Activated CD4-positive, alpha-beta T cell treated with anti-CD3 and anti-CD28 coated beads for 36 hours (primary cell): ENCODE measurements around the gene ACTR3. TPM values are rescaled to one million over a fixed set of nuclear protein-coding genes. Genes with fewer than 3 reads are reported as not detected.

Source experiments
- ATAC-seq: fragments of 200-7000 bp; cut with Tn5 transposase; one replicate; pipeline ENCODE4 v1.10.0; 2021; ENCODE audit warnings: mild to moderate bottlenecking, moderate library complexity
- CTCF ChIA-PET: fragments of 350-600 bp; sonication (Branson Sonifier 250); formaldehyde crosslinking; loops from one replicate; lab custom pipeline; 2021; ENCODE audit warnings: antibody characterized with exemption; lab: Charles Lee
- POLR2A ChIA-PET: fragments of 350-600 bp; sonication (Branson Sonifier 250); formaldehyde crosslinking; loops from one replicate; lab custom pipeline; 2021; ENCODE audit warnings: antibody characterized with exemption, inconsistent platforms; lab: Charles Lee
- DNase-seq: peaks from one replicate; pipeline ENCODE4 v3.0.0-alpha.2; 2020
- H3K27ac Mint-ChIP-seq: one replicate; pipeline ENCODE4 v1.8.0; 2021; ENCODE audit warnings: mixed read lengths
- H3K27me3 Mint-ChIP-seq: one replicate; pipeline ENCODE4 v1.8.0; 2021; ENCODE audit warnings: mixed read lengths
- H3K36me3 Mint-ChIP-seq: one replicate; pipeline ENCODE4 v1.8.0; 2021; ENCODE audit warnings: low read depth, mixed read lengths
- H3K4me1 Mint-ChIP-seq: one replicate; pipeline ENCODE4 v1.8.0; 2021; ENCODE audit warnings: mixed read lengths
- H3K4me3 Mint-ChIP-seq: one replicate; pipeline ENCODE4 v1.8.0; 2021; ENCODE audit warnings: mild to moderate bottlenecking, moderate library complexity, mixed read lengths
- H3K9me3 Mint-ChIP-seq: one replicate; pipeline ENCODE4 v1.8.0; 2021; ENCODE audit warnings: low read depth, mixed read lengths
- intact Hi-C, 2 experiments: fragments of 100-400 bp; cut with DNase I in 1 of 2; cut with micrococcal nuclease in 1 of 2; formaldehyde crosslinking; loops; one replicate each; pipeline versions ENCODE4 v1.14.2 to v1.15.1; 2022 to 2024; cut with DNase I, micrococcal nuclease
- total RNA-seq, 2 experiments: library from RNA; stranded (reverse); gene quantifications; one replicate each; pipeline ENCODE4 v1.2.3, GENCODE V29; 2021

The ACTR3 gene
- total RNA-seq, 2 experiments from 2014 or later = 495 to 583 TPM

GRCh38 chr2:113891265-113891959, 1.5 kb downstream of the ACTR3 start:
- intact Hi-C loops = loop anchor here (2.0 to 10.0 kb wide), 4 partner anchors 36 to 1837 kb away; partner anchors contain the start of gene TMEM87B (in 1 of the 2)
- DNase-seq (no peak), ATAC-seq (no peak)
- Mint-ChIP-seq H3K9me3 (no peaks in the 10 kb centered on the region), H3K4me3 (peak overlapping the region; percentile 94), H3K27me3 (no peaks in the 10 kb centered on the region), H3K4me1 (peaks cover 69% of the 10 kb centered on the region), H3K27ac (peak overlapping the region; percentile 99), H3K36me3 (peaks cover 77% of the 10 kb centered on the region)
- CTCF ChIA-PET = interaction anchor here (1.9 kb wide), 1 partner anchor 87 kb away, joined by 4 read pairs; no protein-coding TSS in a partner anchor
- POLR2A ChIA-PET = no interaction called here

- H3K36me3 Mint-ChIP-seq = peaks cover 76% of the 10 kb centered on the region
- H3K4me1 Mint-ChIP-seq = peaks cover 69% of the 10 kb centered on the region
- intact Hi-C loops = loop anchor here (5.0 to 10.0 kb wide), 3 partner anchors 35 to 1837 kb away; partner anchors contain the start of gene TMEM87B (in 1 of the 2)
- ATAC-seq = no peak
- H3K27ac Mint-ChIP-seq = peak overlapping the region; percentile 99
- no peak for DNase-seq
- H3K27me3 Mint-ChIP-seq = no peaks in the 10 kb centered on the region
- H3K4me3 Mint-ChIP-seq = peak overlapping the region; percentile 94
- no peaks in the 10 kb centered on the region for H3K9me3 Mint-ChIP-seq
- ChIA-PET CTCF (interaction anchor here (1.0 to 2.6 kb wide), 4 partner anchors 11 to 86 kb away, joined by 4 to 12 read pairs (median 4); no protein-coding TSS in a partner anchor), POLR2A (interaction anchor here (1.6 kb wide), 1 partner anchor 135 kb away, joined by 4 read pairs; the partner anchor contains the start of gene SLC35F5)
These were observed 2.3 kb downstream of the ACTR3 start for GRCh38 chr2:113892004-113892710.

DNA sequence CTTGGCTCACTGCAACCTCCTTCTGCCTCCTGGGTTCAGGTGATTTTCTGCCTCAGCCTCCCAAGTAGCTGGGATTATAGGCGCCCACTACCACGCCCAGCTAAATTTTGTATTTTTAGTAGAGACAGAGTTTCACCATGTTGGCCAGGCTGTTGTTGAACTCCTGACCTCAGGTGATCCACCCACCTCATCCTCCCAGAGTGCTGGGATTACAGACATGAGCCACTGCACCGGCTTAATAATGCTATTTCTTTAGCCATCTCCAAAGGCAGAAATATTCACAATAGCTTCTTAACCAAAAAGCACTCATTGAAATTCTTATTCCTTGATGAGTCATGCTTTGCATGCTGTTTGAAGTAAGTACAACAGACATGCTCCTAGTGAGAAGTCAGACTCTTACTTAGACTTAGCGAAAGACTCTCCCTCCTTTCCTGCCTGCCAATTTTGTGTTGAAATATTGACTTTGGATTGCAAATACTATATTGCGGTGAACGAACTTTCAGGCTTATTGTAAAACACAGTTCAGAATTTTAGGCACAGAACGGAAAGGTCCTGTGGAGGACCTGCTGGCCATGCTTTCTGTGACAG, 4.4 kb downstream of the ACTR3 start:
- no peak for DNase-seq
- ChIA-PET CTCF (interaction anchor here (0.7 to 2.6 kb wide), 10 partner anchors 8 to 201 kb away, joined by 3 to 12 read pairs (median 4); no protein-coding TSS in a partner anchor), POLR2A (interaction anchor here (0.7 to 1.2 kb wide), 3 partner anchors 12 to 45 kb away, joined by 3 to 4 read pairs (median 3); no protein-coding TSS in a partner anchor)

DNA sequence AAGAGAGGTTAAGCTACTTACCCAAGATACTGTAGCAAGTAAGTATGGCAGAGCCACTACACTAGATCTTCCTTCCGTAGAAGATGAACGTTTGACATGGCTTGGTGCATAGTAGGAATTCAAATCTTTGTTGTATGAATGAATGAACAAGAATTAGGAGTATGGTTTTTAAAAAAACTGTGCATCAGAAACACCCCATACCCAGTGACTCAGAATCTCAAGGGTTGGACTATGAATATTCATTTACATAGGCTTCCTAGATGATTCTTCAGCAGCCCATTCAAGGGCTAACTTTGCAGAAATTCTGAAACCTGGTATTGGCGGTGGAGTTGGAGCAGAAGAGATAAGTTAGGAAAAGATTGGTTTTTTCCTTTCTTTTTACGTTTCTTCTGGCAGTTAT, 5.4 kb downstream of the ACTR3 start:
- Mint-ChIP-seq H3K27ac (peak overlapping the region; percentile 76), H3K9me3 (no peaks in the 10 kb centered on the region), H3K4me3 (peak overlapping the region; percentile 57), H3K36me3 (peaks cover 76% of the 10 kb centered on the region), H3K27me3 (no peaks in the 10 kb centered on the region), H3K4me1 (peaks cover 81% of the 10 kb centered on the region)
- intact Hi-C loops = loop anchor here (2.0 to 10.0 kb wide), 4 partner anchors 16 to 1840 kb away; partner anchors contain the start of gene TMEM87B (in 1 of the 2)
- ATAC-seq = peak; percentile 30
- CTCF ChIA-PET = interaction anchor here (0.7 to 2.5 kb wide), 3 partner anchors 9 to 85 kb away, joined by 3 to 9 read pairs (median 4); no protein-coding TSS in a partner anchor
- POLR2A ChIA-PET = interaction anchor here (1.6 kb wide), 1 partner anchor 138 kb away, joined by 4 read pairs; the partner anchor contains the start of gene SLC35F5
- no peak for DNase-seq

More for the DNA sequence above, 4.4 kb downstream of the ACTR3 start:
- Mint-ChIP-seq H3K9me3 (no peaks in the 10 kb centered on the region), H3K36me3 (peaks cover 68% of the 10 kb centered on the region), H3K27me3 (no peaks in the 10 kb centered on the region), H3K27ac (peak overlapping the region; percentile 99), H3K4me1 (peaks cover 70% of the 10 kb centered on the region), H3K4me3 (peak overlapping the region; percentile 94)
- intact Hi-C loops = loop anchor here (2.0 to 10.0 kb wide), 5 partner anchors 17 to 1839 kb away; partner anchors contain the start of gene TMEM87B (in 1 of the 2)
- no peak for ATAC-seq

DNA sequence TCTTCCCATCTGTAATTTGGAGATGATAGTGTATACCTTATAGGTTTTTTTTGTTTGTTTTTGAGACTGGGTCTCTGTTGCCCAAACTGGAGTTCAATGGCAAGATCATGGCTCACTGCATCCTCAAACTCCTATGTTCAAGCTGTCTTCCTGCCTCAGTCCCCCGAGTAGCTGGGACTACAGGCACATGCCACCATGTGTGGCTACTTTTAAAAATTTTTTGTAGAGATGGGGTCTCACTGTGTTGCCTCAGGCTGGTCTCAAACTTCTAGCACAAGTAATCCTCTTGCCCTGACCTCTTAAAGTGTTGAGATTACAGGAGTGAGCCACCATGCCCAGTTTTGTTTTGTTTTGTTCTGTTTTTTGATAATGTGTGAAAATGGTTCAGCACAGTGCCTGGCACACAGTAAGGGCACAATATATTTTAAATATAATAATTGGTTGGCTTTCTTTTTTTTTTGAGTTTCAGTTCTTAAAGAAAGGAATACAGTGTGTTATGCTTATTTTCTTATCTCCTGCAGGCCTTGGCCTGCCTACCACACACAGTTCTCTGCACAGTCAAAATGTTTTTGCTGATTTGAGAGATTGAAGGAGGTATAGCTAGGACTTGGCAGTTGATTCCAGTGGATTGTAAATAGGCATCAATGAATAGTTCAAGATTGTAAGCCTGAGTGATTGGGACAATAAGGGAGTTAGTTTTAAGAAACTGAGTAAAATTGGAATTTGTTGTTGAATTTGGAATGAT, 6.1 kb downstream of the ACTR3 start:
- Mint-ChIP-seq H3K4me1 (peaks cover 88% of the 10 kb centered on the region), H3K27ac (peak overlapping the region; percentile 77), H3K4me3 (peak overlapping the region; percentile 57), H3K27me3 (no peaks in the 10 kb centered on the region), H3K36me3 (peaks cover 78% of the 10 kb centered on the region), H3K9me3 (no peaks in the 10 kb centered on the region)
- ATAC-seq = peak; percentile 31
- no peak for DNase-seq
- ChIA-PET POLR2A (interaction anchor here (0.8 to 1.6 kb wide), 2 partner anchors 19 to 139 kb away, joined by 4 read pairs; partner anchors contain the start of gene SLC35F5), CTCF (interaction anchor here (0.7 to 2.5 kb wide), 4 partner anchors 9 to 140 kb away, joined by 3 to 10 read pairs (median 6); partner anchors contain the start of gene SLC35F5)
- intact Hi-C loops = loop anchor here (1.0 to 10.0 kb wide), 5 partner anchors 10 to 1841 kb away; partner anchors contain the start of gene TMEM87B (in 1 of the 2)

DNA sequence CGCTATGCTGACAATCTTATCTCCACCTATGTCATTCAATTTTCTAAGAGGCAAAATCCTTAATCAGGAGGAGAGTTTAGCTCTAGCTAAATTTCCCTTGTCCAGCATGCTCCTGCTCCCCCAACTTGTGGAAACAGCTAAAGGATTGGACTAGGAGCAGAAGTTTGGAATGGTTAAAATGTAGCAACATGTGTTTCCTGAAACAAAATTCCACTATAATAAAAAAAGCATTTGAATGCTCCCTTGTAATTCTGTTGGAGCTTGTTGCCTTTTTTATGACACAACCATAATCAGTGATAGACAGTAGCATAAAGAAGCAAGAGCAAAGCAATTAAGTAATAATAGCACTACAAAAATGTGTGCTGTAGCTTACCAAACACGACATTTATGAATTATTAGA, 6.9 kb downstream of the ACTR3 start:
- DNase-seq (no peak), ATAC-seq (no peak)
- no peaks in the 10 kb centered on the region for H3K27me3 Mint-ChIP-seq
- H3K4me3 Mint-ChIP-seq = peak overlapping the region; percentile 8
- ChIA-PET CTCF (interaction anchor here (1.6 to 2.5 kb wide), 3 partner anchors 10 to 140 kb away, joined by 4 to 10 read pairs (median 9); partner anchors contain the start of gene SLC35F5), POLR2A (interaction anchor here (0.8 to 1.6 kb wide), 2 partner anchors 20 to 140 kb away, joined by 4 read pairs; partner anchors contain the start of gene SLC35F5)
- peaks cover 94% of the 10 kb centered on the region for H3K4me1 Mint-ChIP-seq
- intact Hi-C loops = loop anchor here (1.0 to 10.0 kb wide), 3 partner anchors 10 to 1842 kb away; partner anchors contain the start of gene TMEM87B (in 1 of the 2)
- peaks cover 73% of the 10 kb centered on the region for H3K36me3 Mint-ChIP-seq
- no peaks in the 10 kb centered on the region for H3K9me3 Mint-ChIP-seq
- peak overlapping the region; percentile 77 for H3K27ac Mint-ChIP-seq

- ATAC-seq (no peak), DNase-seq (no peak)
- ChIA-PET CTCF (interaction anchor here (1.2 to 2.4 kb wide), 4 partner anchors 9 to 142 kb away, joined by 3 to 10 read pairs (median 4); partner anchors contain the start of gene SLC35F5), POLR2A (no interaction called here)
- no peaks in the 10 kb centered on the region for H3K9me3 Mint-ChIP-seq
- H3K27ac Mint-ChIP-seq = peak overlapping the region; percentile 74
- H3K4me1 Mint-ChIP-seq = peaks cover 95% of the 10 kb centered on the region
- no peaks in the 10 kb centered on the region for H3K27me3 Mint-ChIP-seq
- H3K4me3 Mint-ChIP-seq = peak overlapping the region; percentile 44
- intact Hi-C loops = loop anchor here in 1 of 2 experiments (10.0 kb wide), 2 partner anchors 293 to 1843 kb away; partner anchors contain the start of gene TMEM87B
- H3K36me3 Mint-ChIP-seq = peaks cover 60% of the 10 kb centered on the region
These were observed 8.2 kb downstream of the ACTR3 start for GRCh38 chr2:113898081-113898480.

- intact Hi-C loops = loop anchor here in 1 of 2 experiments (10.0 kb wide), 2 partner anchors 294 to 1844 kb away; partner anchors contain the start of gene TMEM87B
- Mint-ChIP-seq H3K36me3 (peaks cover 56% of the 10 kb centered on the region), H3K27ac (peak overlapping the region; percentile 32)
These were observed 9.3 kb downstream of the ACTR3 start for GRCh38 chr2:113899166-113899565.

DNA sequence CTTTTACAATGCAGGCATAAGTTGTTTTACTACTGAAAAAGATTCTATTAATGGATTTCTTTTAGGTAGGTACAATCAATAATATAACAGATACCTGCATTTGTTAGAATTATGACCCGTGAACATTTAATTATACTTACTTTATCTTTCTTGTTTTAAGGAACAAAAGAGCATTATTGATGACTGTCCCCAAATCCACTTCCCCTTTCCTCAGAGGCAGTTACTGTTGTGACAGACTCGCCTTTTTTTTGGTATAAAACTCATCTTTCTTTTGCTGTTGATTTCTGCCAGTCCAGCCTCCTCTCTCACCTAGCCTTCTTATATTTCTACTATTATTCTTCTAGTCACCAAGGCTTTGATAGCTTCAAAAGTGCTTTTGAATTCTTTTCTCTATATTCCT, 12.1 kb downstream of the ACTR3 start:
- DNase-seq (no peak), ATAC-seq (no peak)
- Mint-ChIP-seq H3K27ac (peak overlapping the region; percentile 48), H3K4me1 (peaks cover 90% of the 10 kb centered on the region), H3K36me3 (peaks cover 59% of the 10 kb centered on the region), H3K9me3 (peaks cover 2% of the 10 kb centered on the region), H3K27me3 (no peaks in the 10 kb centered on the region), H3K4me3 (peak overlapping the region; percentile 26)
- intact Hi-C loops = loop anchor here in 1 of 2 experiments (5.0 kb wide), 1 partner anchor 65 kb away; no protein-coding TSS in a partner anchor
- CTCF ChIA-PET = interaction anchor here (0.6 to 1.7 kb wide), 6 partner anchors 8 to 168 kb away, joined by 3 to 6 read pairs (median 3); no protein-coding TSS in a partner anchor
- POLR2A ChIA-PET = interaction anchor here (0.7 kb wide), 2 partner anchors 16 to 43 kb away, joined by 3 to 7 read pairs; no protein-coding TSS in a partner anchor

More at GRCh38 chr2:113899166-113899565, 9.3 kb downstream of the ACTR3 start:
- Mint-ChIP-seq H3K9me3 (no peaks in the 10 kb centered on the region), H3K27me3 (no peaks in the 10 kb centered on the region), H3K4me3 (peak overlapping the region; percentile 6), H3K4me1 (peaks cover 95% of the 10 kb centered on the region)
- CTCF ChIA-PET = interaction anchor here (0.6 to 1.7 kb wide), 5 partner anchors 8 to 197 kb away, joined by 3 to 4 read pairs (median 3); no protein-coding TSS in a partner anchor
- DNase-seq (no peak), ATAC-seq (no peak)
- POLR2A ChIA-PET = no interaction called here
